ENCODE results near the gene FANCC. TPM values are rescaled to one million over a fixed set of nuclear protein-coding genes. Genes with fewer than 3 reads are reported as not detected.

The FANCC gene
- total and polyA plus RNA-seq, 2 of the 13 experiments (the other 11 are each of a cell fraction or from before 2014, with no cell fraction given), result 7.4 to 8.6 TPM

DNA sequence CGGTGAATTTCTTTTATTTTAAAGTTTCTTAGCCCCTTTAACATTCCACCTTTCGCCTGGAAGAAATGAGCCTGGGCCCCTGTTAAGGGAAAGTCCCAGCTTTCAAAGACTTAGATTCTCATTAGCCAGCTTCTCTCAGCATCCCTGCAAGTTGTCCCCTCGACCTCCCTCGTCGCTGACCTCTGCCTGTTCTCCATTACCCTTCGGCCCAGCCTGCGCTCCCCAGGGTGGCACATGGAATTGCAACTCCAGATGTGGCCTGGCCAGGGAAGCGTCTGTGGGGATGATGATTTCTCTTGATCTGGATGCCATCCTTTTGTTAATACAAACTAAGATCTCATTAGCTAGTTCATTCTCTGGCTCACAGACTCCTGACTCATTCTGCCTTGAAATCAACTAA is 43.4 kb upstream of the FANCC start:
- intact Hi-C loops (cut with micrococcal nuclease; ENCODE audit: unreplicated experiment), result no loop called here
- Histone ChIP-seq H3K4me3 (replicated peaks in 1 of 3; ENCODE audit: insufficient read depth in 1 of 3, low read depth in 2 of 3, low read length in 3 of 3) (no peak overlapping the region), H3K4me1 (ENCODE audit: insufficient read depth, low read length) (peaks cover 1% of the 10 kb centered on the region), H3K9ac (ENCODE audit: insufficient read depth, low read depth, low read length) (no peak overlapping the region), H3K79me2 (ENCODE audit: insufficient read depth, low read length) (no peaks in the 10 kb centered on the region), H3K9me3 (ENCODE audit: low read length) (no peaks in the 10 kb centered on the region), H2AFZ (ENCODE audit: low read length) (no peak overlapping the region), H3K4me2 (ENCODE audit: low read depth, low read length) (no peak overlapping the region), H3K27me3 (ENCODE audit: control insufficient read depth in 1 of 2, insufficient read depth in 2 of 2, low read length in 2 of 2) (0 out of 5 replicates have a peak, but pooled peaks cover 0 to 1% of the 10 kb centered on the region in 2 experiments), H3K27ac (ENCODE audit: extremely low read length, insufficient read depth, low read length) (no peak overlapping the region), H3K36me3 (replicated peaks in 1 of 2; ENCODE audit: control insufficient read depth in 1 of 2, insufficient read depth in 2 of 2, low read length in 2 of 2) (no peaks in the 10 kb centered on the region), H4K20me1 (ENCODE audit: insufficient read depth, low read length) (no peaks in the 10 kb centered on the region)
- in situ Hi-C loops (cut with HindIII; ENCODE audit: extremely low pct_ligation_motif_present, low pct_unique_long_range_greater_than_20kb), result no loop called here
- ATAC-seq (no peak), FAIRE-seq (no peak), DNase-seq (ENCODE audit: low spot score) (no peak)
- POLR2A ChIA-PET, result no interaction called here
- BruUV-seq (replicated peaks), result no TSS peak
- 59% methylated on average over 8 of the region's 8 CpGs for WGBS (ENCODE audit: low lambda C conversion rate)
- TF ChIP-seq ZNF230 (CRISPR knock-in tag; IDR thresholded peaks at IDR 0.05) (no peak), ZNF780A (CRISPR knock-in tag; IDR thresholded peaks at IDR 0.05) (no peak), ZNF775 (CRISPR knock-in tag; IDR thresholded peaks at IDR 0.05; ENCODE audit: borderline replicate concordance) (no peak), TARDBP (CRISPR knock-in tag; IDR thresholded peaks at IDR 0.05) (no peak), PPARG (CRISPR knock-in tag; conservative IDR thresholded peaks at IDR 0.05) (no peak), ZNF138 (CRISPR knock-in tag; IDR thresholded peaks at IDR 0.05; ENCODE audit: low read depth) (no peak), ZNF251 (CRISPR knock-in tag; IDR thresholded peaks at IDR 0.05) (no peak), SRSF4 (IDR thresholded peaks at IDR 0.05; ENCODE audit: low read depth, low read length, poor library complexity, severe bottlenecking) (no peak), ZFP41 (CRISPR knock-in tag; IDR thresholded peaks at IDR 0.05; ENCODE audit: borderline replicate concordance) (no peak), ZNF333 (CRISPR knock-in tag; IDR thresholded peaks at IDR 0.05; ENCODE audit: borderline replicate concordance) (no peak), SUZ12 (IDR thresholded peaks at IDR 0.05; ENCODE audit: low read depth, low read length) (no peak), FIP1L1 (IDR thresholded peaks at IDR 0.05; ENCODE audit: borderline replicate concordance, insufficient read depth, low read depth, low read length) (no peak), ZNF331 (CRISPR knock-in tag; IDR thresholded peaks at IDR 0.05) (no peak)
- TF ChIP-seq, protein P1, sequence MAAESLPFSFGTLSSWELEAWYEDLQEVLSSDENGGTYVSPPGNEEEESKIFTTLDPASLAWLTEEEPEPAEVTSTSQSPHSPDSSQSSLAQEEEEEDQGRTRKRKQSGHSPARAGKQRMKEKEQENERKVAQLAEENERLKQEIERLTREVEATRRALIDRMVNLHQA (CRISPR knock-in tag; IDR thresholded peaks at IDR 0.05), result no peak
- TF ChIP-seq, protein P2, sequence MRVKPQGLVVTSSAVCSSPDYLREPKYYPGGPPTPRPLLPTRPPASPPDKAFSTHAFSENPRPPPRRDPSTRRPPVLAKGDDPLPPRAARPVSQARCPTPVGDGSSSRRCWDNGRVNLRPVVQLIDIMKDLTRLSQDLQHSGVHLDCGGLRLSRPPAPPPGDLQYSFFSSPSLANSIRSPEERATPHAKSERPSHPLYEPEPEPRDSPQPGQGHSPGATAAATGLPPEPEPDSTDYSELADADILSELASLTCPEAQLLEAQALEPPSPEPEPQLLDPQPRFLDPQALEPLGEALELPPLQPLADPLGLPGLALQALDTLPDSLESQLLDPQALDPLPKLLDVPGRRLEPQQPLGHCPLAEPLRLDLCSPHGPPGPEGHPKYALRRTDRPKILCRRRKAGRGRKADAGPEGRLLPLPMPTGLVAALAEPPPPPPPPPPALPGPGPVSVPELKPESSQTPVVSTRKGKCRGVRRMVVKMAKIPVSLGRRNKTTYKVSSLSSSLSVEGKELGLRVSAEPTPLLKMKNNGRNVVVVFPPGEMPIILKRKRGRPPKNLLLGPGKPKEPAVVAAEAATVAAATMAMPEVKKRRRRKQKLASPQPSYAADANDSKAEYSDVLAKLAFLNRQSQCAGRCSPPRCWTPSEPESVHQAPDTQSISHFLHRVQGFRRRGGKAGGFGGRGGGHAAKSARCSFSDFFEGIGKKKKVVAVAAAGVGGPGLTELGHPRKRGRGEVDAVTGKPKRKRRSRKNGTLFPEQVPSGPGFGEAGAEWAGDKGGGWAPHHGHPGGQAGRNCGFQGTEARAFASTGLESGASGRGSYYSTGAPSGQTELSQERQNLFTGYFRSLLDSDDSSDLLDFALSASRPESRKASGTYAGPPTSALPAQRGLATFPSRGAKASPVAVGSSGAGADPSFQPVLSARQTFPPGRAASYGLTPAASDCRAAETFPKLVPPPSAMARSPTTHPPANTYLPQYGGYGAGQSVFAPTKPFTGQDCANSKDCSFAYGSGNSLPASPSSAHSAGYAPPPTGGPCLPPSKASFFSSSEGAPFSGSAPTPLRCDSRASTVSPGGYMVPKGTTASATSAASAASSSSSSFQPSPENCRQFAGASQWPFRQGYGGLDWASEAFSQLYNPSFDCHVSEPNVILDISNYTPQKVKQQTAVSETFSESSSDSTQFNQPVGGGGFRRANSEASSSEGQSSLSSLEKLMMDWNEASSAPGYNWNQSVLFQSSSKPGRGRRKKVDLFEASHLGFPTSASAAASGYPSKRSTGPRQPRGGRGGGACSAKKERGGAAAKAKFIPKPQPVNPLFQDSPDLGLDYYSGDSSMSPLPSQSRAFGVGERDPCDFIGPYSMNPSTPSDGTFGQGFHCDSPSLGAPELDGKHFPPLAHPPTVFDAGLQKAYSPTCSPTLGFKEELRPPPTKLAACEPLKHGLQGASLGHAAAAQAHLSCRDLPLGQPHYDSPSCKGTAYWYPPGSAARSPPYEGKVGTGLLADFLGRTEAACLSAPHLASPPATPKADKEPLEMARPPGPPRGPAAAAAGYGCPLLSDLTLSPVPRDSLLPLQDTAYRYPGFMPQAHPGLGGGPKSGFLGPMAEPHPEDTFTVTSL (CRISPR knock-in tag; IDR thresholded peaks at IDR 0.05; ENCODE audit: borderline replicate concordance), result no peak
- CTCF ChIA-PET (ENCODE audit: low intra/inter-chr PET ratio, low total read pairs), result no interaction called here
